Forelimb muscle (tissue), 1 donor: ENCODE results near the gene SLC9A8. TPM values are rescaled to one million over a fixed set of nuclear protein-coding genes. Genes with fewer than 3 reads are reported as not detected.

Experiments
- DNase-seq: peaks from one replicate; pipeline ENCODE4 v3.0.0-alpha.2; 2013; ENCODE audit warnings: low read depth
- polyA plus RNA-seq: library from polyadenylated mRNA; unstranded; fragments of 120-200 nt; gene quantifications from one replicate; pipeline ENCODE4 v1.2.1, GENCODE V29; 2013; ENCODE audit not compliant: insufficient read length

SLC9A8 gene
- polyA plus RNA-seq, 1 donor = 5.7 TPM

DNA sequence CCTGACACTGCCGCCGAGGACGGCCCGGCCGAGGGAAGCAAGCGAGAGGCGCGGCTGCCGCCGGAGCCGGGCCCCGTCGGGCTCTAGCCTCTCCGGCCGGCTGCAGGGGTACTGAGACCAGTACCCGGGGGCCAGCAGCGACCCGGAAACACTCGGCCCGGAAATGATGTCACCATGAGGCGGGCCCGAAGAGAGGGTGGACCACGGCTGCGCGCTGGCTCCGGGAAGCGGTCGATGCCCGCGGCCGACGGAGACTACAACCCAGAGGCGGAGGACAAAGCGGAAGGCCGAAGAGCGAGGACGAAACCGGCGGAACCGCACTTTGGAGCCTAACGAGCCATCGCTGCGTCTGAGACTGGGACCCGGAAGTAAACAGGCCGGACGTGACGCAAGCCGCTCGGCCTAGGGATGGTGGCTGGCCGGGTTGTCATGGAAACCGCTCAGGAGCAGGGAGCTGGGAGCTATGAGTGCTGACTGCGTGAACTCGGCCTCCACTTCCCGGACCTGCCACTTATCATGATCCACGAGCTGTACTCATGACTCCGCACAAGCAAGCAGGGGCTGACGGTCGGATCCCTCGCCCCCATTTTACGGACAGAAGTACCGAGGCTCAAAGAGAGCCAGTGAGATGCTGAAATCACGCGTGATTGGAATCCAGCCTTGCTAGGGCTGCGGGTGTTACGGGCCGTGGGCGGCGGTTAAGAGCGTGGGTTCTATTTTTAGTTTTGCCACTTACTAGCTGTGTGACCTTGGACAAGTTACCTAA lies 102.9 kb downstream of the SLC9A8 start, which contains the start of gene SPATA2:
SPATA2 (minus strand) TSS at position 150 of the 766 bp plus-strand sequence. CDS start 7,039 bp downstream, outside the sequence.
- DNase-seq = peak; percentile 78

DNA sequence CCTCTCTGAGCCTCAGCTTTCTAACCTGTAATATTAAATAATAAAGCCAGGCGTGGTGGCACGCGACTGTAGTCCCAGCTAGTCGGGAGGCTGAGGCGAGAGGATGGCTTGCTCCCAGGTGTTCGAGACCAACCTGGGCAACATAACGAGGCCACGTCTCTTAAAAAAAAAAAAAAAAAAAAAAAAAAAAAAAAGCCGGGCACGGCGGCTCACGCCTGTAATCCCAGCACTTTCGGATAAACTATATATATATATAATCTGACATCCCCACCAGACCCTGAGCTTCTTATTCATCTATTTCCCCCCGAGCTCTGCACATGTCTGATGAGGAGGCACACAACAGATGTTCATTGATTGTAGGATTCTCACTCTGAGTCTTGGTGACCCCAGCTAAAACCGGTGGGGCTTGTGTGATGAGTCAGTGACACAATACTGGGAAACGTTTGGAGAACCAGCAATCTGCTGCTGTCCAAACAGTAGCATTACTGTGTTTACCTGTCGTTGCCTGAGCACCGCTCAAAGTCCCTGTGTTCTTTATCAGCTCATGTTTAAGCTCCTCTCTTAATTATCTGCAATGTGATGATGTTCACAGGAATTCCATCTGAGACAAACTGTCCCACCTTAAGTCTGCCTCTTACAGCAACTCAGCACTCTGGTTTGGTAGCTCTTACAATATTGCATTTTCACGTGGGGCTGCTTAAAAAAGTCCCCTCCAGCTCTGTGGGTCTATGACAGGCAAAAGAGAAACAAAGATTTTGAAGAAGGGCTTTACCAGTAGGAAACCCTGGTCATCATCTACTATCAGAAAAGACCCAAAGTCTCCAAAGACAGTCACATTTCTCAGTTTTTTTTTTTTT lies 103.7 kb downstream of the SLC9A8 start:
- DNase-seq = no peak

DNA sequence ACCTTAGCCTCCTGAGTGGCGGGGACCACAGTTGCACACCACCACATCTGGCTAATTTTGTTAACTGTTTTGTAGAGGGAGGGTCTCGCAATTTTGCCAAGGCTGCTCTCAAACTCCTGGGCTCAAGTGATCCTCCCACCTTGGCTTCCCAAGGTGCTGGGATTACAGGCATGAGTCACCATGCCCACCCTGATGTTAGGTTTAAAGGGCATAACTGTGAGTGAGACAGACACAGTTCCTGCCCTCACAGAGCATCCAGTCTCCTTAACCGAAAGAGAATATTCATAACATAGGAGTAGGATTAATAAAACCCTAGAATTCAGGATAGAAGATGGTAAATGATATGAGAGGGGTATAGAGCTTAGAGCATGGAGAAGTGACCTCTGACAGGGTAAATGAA lies 105.8 kb downstream of the SLC9A8 start:
- DNase-seq = no peak

DNA sequence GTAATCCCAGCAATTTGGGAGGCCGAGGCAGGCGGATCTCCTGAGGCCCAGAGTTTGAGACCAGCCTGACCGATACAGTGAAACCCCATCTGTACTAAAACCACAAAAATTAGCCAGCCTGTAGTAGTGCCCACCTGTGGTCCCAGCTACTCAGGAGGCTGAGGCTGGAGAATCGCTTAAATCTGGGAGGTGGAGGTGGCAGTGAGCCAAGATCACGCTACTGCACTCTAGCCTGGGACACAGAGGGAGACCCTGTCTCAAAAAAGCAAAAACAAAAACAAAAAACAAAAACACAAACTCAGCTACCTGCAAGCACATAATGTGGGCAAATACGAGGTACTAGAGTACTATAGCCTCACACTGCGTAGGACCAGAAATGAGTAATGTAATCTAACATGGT lies 106.4 kb downstream of the SLC9A8 start:
- DNase-seq = no peak

DNA sequence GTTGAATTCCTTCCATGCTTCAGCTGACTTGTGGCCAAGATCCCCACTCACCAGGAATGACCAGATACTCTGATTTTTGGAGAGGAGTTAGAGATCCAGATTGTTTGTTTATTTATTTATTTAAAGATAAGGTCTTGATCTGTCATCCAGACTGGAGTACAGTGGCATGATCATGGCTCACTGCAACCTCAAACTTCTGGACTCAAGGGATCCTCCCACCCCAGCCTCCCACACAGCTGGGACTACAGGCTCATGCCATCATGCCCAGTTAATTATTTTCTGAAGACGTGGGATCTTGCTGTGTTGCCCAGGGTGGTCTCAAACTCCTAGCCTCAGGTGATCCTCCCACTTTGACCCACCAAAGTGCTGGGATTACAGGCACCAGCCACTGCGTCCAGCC lies 106.8 kb downstream of the SLC9A8 start:
- DNase-seq = no peak

DNA sequence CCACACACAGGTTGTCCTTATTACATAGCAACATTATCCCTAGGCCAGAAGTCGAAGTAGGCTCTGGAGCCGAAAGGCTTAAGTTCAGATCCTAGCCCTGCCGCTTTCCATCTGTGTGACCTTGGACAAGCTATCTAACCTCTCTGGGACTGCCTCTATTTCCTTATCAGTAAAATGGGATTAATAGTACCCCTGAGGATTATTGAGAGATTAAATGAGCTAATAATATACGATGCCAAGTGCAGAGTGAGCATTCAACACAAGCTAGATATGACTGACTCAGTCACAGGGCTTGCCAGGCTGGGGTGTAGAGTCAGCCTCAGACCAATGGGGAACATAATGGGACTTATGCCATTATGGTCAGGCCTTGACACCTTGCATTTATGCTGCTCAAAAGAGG lies 111.6 kb downstream of the SLC9A8 start:
- DNase-seq = no peak

DNA sequence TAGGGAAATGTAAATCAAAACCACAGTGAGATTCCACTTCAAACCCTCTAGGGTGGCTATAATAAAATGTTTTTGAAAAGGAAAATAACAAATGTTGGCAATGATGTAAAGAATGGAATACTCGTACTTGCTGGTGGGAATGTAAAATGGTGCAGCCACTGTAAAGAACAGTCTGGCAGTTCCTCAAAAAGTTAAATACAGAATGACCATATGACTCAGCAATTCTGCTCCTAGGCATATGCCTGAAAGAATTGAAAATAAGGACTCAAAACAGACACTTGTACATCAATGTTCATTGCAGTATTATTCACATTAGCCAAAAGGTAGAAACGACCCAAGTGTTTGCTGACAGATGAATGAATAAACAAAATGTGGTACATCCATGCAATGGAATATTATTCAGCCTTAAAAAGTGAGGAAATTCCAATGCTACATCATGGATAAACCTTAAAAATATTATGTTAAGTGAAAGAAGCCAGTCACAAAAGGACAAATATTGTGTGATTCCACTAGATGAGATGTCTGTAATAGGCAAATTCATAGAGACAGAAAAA lies 113.3 kb downstream of the SLC9A8 start:
- no peak for DNase-seq

DNA sequence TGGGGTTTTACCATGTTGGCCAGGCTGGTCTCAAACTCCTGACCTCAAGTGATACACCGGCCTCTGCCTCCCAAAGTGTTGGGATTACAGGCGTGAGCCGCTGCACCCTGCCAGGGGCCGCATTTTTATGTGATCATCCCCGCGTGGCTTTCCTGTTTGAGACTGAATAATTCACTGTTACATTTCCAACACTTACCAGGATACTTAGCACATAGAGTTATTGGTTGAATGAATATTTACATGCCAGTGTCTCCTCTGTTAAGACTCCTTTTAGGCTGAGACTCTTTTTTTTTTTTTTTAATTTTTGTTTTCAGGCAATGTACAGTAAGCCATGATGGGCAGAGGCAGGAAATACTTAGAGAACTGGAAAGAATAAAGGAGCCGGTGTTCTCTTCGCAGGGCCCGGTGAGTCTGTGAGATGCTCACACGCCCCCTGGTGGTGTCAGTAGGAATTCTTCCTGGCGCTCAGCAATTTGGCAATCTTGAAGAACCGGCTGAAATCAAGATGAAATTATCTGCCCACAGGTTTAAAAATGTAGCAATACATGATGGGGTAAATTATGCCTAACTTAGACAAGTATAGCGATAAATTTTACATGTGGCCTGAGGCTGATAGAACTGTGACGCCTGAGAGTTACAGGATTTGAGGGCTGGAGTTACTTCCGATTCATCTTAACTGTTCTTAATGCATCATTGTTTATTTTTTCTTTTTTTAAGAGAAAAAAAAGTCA lies 115.9 kb downstream of the SLC9A8 start:
- peak; percentile 36 for DNase-seq

DNA sequence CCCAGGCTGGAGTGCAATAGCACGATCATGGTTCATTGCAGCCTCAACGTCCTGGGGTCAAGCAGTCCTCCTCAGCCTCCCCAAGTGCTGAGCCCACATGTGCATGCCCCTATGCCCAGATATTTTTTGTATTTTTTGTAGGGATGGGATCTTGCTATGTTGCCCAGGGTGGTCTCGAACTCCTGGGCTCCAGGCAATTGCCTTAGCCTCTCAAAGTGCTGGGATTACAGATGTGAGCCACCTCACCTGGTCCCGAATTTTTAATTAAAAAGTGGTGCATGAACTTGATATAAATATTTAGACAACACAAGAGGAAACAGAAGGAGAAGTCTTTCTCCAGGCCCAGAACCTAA lies 116.5 kb downstream of the SLC9A8 start:
- DNase-seq = no peak

DNA sequence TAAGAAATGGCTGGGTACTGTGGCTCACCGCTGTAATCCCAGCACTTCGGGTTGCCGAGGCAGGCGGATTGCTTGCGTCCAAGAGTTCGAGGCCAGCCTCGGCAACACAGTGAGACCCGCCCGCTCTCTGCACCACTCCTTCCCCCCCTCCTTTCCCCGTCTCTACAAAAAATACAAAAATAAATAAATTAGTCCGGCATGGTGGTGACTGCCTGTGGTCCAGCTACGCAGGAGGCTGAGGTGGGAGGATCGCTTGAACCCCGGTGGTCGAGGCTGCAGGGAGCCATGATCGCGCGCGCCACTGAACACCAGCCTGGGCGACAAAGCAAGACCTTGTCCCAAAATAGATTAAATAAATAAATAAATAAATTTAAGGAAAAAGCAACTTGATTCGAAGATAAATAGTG lies 123.1 kb downstream of the SLC9A8 start:
- DNase-seq = no peak

DNA sequence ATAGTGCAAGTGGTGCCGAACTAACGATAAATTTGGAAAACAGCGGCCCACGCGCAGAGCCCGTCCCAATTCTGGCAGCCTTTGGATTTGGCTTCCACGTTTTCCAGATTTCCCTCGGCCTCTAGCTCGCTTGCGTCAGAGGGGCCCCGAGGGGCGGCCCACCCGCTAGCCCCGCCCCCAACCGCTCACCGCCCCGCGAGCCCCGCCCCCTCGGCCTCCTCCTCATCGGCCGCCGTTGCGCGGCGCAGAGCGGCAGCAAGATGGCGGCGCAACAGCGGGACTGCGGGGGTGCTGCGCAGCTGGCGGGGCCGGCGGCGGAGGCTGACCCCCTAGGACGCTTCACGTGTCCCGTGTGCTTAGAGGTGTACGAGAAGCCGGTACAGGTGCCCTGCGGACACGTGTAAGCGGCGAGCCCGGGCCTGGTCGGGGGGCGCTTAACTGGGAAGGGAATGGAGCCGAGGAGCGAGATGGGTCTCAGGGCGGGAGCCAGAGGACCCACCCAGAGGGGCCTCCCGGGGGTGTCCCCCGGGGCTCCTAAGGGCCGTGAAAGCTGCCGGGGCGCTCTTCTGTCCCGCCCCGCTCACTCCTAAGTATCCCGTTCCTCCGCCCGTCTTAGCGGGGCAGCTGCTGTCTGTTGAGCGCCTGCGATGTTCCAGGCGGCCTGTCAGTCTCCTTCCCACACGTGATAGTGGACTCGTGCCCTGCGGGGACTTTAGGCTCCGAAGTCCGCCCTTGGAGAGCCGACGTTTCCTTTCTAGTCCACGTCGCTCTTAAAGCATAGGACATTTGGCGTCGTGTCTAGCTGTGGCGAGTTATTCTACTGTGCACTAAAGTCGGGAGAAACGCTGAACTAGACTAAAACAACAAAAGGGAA lies 123.8 kb downstream of the SLC9A8 start, which contains the start of gene RNF114:
RNF114 (plus strand) TSS at position 245 of the 874 bp plus-strand sequence; CDS start at position 261, 16 bp downstream.
- peak; percentile 82 for DNase-seq

DNA sequence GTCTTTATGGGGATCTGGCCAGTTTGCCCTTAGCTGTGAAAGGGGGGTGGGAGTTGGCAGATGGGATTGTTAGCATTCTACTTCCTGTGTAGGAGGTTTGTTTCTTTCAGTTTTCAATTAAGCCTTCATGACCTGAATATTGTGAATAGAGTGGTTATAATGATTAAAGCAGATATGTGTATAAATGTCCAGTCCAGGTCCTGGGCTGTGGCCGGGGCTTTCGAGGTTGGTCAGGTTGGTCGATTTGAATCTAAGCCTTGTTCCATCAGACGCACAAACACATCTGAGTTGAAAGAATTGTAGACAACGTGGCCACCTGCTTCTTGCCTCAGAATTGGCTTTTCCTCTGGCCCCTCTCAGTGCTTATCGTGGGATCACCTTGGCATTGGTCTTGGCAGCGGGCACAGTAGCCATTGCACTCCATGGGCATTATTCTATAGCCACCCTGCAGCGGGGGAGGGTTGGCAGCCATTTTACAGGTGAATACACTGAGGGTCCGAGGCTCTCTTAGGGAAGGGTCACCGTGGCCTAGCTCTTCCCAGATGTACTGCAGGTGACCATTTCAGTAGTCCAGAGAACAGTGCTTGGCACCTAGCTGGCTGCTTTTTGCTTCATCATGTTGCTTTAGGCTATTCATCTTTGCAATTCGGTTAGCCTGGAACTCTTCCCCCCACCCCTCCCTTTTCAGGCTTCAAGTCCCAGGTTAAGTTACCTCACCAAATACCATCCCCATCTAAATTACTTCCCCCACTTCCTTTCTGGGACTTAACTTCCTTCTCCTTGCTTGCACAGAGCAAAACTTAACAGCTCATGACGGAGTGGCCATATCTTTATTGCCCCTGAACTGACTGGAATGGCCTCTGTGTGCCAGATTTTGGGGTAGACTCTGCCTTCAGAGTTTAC lies 124.7 kb downstream of the SLC9A8 start:
- no peak for DNase-seq

DNA sequence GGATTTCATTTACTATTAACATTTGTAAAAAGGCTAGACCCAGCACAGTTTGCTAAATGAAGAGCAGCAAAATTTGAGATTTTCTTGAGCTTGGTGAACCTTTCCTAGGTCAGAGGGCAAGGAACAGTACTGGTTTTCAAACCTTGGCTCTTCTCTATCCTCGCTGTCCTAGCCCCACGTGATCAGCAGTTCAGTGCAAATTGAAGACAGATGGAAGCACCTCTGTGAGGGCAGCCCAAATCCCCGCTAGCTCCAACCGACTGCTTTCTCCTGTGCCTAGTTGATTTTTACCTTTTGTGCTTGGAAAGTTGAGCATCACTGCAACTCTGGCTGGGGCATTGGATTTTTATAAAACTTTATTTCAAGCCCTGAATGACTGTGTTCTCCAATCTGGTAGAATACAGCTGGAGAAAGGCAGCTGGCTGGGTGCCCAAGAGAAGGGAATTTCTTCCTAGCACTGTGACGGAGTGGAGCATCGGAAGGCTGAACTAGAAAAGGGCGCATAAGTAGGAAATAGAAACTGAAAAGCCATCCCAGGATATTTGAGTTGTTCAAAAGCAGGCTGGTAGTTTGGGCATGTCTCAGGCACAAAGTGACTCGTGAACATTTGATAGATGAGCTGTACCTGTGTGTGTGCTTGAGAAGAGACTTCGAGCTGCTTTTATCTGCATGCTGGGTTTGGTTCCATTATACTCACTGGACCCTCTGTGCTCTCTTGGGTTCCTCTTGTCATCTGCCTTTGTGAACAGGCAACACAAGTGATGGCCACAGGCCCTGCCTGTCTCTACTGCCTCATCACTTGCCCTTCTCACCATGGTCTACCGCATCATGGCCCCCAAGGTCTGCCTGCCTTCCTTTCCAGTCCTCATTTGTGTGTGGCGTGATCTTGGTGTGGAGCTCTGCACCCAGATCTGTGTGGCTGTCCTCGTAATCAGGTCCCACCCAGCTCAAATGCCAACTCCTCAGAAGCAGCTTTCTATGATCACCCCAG lies 125.8 kb downstream of the SLC9A8 start:
- DNase-seq = peak; percentile 50

DNA sequence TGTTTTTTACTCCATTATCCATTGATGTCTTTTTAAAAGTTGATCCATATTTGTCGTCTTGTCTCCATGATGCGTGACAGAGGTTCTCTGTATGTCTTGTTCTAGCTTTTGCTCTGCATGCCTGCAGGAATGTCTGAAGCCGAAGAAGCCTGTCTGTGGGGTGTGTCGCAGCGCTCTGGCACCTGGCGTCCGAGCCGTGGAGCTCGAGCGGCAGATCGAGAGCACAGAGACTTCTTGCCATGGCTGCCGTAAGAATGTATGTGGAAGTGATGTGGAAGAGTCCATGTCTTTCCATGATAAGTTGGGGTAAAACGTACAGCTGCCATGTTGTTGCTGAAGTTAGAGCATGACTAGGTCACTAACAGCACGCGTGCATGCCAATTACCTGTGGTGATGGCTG lies 128.8 kb downstream of the SLC9A8 start:
- no peak for DNase-seq
